Erythroblast (primary cell): ENCODE measurements around the gene TRPV5.

Experiments
- DNase-seq, 2 experiments: peaks; one replicate each; lab custom pipeline; 2025; lab: John Stamatoyannopoulos, UW
- GATA1 ChIP-seq: IDR thresholded peaks from 2 replicates; pipeline ENCODE4 v1.6.1; 2011; ENCODE audit warnings: low read depth, mild to moderate bottlenecking, control low read depth, low read length, moderate library complexity
- POLR2A ChIP-seq: IDR thresholded peaks from 2 replicates; pipeline ENCODE4 v1.6.1; 2011; ENCODE audit warnings: mild to moderate bottlenecking, low read length

Gene TRPV5

DNA sequence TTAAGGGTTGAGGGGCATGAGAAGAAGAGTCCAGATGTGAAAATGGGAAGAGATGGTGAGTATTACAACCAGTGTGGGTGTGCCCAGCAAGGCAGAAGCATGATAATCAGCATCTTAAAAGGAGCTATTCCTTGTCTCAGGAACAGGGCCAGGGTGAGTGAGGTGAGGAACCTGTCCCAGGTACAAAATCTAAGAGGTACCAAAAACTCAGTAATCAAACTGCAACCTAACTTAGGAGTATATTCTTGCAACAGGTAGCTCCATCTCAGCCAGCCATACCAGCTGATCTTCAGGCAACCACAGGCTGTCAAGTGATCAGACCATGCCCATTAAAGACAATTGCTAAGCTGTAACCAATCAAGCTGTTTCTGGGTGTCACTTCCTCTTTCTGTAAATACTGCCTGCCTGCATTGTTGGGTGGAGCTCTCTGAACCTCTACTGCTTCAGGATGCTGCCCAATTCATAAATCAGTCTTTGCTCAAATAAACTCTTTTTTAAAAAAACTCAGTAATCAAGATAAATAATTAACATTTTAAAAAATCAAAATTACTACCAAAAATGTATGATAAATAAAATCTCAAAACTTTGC lies 21.2 kb upstream of the TRPV5 start:
- TF ChIP-seq GATA1 (no peak), POLR2A (peak; percentile 17)
- DNase-seq, result peak; percentile 15 to 48

GRCh38 chr7:142950235-142950634 lies 16.7 kb upstream of the TRPV5 start:
- DNase-seq, result no peak
- TF ChIP-seq POLR2A, result no peak
- no peak for TF ChIP-seq GATA1

DNA sequence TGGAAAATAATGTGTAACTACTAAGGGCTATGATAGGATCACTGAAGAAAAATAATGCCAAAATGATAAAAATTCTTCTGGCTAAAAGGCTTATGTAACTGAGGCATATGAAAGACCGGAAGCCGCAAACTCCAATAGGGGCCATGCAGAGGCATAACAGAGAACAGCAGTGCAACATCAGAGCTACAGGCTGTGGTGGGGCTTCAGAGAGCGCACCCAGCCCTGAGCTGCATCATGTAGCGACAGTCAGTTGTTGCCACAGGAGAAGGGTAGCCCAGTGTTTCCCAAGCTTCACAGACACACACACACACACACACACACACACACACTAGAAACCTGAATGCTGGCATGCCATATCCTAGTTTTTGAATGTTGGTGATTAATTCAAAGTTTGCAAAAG lies 15.1 kb upstream of the TRPV5 start:
- TF ChIP-seq POLR2A (no peak), GATA1 (no peak)
- no peak for DNase-seq

DNA sequence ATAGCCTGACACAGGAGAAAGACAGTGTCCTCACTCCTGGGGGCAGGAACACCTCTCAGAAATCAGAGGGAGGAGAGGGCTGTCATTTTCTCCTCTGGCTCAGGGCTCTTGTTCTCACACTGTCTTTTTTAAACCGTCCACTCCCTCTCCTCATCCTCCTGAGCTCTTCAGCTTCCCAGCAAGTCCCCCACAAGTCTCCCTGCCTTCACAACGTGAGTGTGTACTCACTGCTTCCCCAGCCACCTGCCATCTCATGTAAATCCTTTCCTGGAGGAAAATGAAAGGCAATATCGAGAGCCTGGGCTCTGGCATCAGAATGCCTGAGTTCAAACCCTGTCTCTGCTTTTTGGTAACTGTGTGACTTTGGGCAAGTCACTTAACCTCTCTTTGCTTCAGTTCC lies 11.5 kb upstream of the TRPV5 start:
- peak in 1 of 2 experiments; percentile 18 for DNase-seq
- TF ChIP-seq POLR2A (peak; percentile 56), GATA1 (no peak)

DNA sequence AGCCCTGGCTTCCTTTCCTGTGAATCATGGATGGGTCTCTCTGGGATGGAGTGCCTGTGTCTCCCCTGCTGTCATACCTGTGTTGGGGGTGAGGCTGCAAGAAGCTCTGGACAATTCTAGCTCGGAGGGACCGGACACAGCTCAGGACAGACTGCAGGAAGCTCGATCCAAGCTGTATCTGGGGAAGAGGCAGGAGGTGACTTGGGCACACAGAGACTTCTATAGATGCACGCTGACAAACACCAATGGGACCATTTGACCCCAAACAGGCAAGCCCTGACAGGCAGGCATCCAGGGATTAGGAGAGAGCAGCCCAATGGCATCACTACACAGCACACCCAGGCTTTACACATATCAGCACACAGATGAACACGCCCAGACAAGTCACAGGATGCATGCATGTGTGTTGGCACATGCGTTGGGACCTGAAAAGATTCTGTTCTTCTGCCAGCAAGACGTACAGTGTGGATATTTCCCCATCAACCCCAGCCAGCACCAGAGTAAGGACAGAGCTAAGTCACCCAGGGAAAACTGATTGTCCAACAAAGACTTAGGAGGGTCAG lies 10.2 kb upstream of the TRPV5 start:
- DNase-seq, result peak; percentile 12 to 32
- TF ChIP-seq POLR2A, result peak; percentile 48
- TF ChIP-seq GATA1, result no peak

- no peak for DNase-seq
- no peak for TF ChIP-seq POLR2A
- TF ChIP-seq GATA1, result no peak
Observed at GRCh38 chr7:142942746-142943145, 9.2 kb upstream of the TRPV5 start.

- TF ChIP-seq POLR2A, result no peak
- TF ChIP-seq GATA1, result no peak
- DNase-seq, result no peak
Observed at GRCh38 chr7:142941541-142941940, 8.0 kb upstream of the TRPV5 start.

- DNase-seq, result no peak
- no peak for TF ChIP-seq POLR2A
- TF ChIP-seq GATA1, result no peak
Observed at GRCh38 chr7:142940966-142941535, 7.5 kb upstream of the TRPV5 start.

- peak; percentile 17 to 27 for DNase-seq
- TF ChIP-seq POLR2A, result no peak
- TF ChIP-seq GATA1, result no peak
Observed at GRCh38 chr7:142939226-142939910, 5.8 kb upstream of the TRPV5 start, which contains the start of gene LLCFC1. Gene LLCFC1, plus strand, starts transcription at chr7:142939484. Its CDS starts 138 bp downstream, at chr7:142939622.

DNA sequence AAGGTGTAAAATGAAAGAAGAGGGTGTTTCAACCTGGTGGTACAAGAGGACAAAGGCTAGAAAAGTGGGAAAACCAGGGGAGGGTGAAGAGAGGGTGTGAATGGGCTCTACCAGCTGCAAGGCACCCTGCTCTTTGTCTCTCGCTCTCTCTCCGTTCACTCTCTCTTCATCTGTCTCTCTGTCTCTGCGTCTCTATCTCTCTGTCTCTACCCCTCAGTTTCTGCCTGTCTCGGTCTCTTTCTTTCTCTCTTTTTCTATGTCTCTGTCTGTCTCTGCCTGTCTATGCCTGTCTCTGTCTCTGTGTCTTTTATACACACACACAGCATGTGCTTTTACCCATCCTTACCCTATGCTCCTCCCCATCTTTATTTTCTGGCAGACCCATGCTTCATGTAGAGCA lies 5.1 kb upstream of the TRPV5 start:
- TF ChIP-seq GATA1 (no peak), POLR2A (peak; percentile 7)
- no peak for DNase-seq

DNA sequence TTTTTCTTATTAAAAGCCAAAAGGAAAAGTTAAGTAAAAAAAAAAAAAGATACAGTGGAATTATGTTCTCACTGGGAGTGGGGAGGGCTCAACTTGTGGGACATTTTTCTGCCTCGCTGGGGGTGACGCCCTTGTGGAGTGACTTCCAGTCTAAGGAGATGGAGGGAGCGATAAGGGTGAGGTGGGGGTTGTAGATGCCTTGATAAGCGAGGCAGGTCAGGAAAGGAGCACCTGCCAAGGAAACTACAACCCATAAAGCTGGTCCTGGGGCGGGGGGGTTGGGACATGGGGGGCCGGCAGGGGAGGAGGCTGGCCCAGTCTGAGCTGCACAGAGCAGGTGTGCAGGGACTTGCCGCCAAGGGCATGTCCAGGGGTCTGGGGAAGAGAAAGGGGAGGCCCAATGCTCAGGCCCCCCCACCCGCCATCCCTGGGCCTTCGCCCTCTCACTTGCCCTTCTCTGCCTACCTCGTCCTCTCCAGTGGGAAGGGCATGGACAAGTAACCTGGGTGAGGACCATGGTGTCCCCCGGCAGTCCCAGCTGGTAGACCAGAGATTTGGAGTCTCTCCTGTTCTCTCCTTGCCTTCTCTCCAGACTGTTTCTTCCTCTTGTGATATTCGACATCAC lies 2.5 kb upstream of the TRPV5 start:
- peak; percentile 20 to 30 for DNase-seq
- TF ChIP-seq GATA1 (no peak), POLR2A (no peak)

DNA sequence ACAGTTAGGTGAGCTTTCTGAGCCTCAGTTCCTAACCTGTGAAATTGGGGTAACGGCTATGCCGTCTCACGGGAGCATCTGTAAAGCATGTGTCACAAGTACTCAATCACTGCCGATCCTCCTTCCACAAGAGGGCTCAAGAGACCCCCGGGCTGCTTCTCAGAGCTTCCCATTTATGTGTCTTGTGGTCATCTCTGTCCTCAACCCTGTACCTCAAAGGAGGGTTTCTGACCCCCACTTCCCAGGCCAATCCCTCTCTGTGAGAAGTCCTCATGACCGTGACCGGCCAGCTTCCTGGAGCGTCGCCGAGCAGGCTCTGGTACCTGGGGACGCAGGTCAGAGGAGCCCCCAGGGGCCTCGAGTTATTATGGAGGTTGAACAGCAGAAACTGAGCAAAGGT lies 510 bp upstream of the TRPV5 start:
- DNase-seq, result no peak
- TF ChIP-seq GATA1 (no peak), POLR2A (no peak)

- no peak for DNase-seq
- no peak for TF ChIP-seq POLR2A
- no peak for TF ChIP-seq GATA1
Observed at GRCh38 chr7:142933092-142933475, 462 bp downstream of the TRPV5 start.

DNA sequence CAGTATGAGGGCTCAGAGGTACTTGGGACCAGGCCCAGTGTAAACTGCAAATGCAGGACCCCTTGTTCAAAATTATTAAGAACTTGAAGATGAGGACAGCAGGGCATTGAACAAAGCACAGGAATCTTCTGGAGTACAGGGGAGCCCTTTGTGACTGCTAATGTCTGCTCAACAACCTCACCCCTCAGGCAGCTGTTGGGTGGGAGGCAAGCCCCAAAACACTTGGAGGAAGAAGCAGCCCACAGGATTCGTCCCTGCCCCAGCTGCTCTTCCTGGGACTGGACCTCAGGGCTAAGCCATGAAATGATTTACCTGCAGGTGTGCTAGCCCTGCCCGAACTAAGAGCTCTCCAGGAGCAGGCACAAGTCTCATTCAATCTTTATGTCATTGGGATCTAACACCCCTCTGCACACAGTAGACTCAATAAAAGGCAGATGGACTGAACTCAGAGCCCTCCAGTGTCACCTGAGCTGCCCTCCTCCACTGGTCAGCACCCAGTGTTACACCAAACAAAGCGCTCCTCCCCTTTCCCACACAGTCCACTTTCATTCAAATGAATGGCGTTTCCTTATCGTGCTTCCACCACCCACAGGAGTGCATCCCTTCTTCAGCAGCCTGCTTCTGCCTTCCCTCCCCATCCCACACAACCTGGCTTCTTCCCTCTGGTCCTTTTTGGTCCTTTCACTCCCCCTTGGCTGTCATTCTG lies 1.0 kb downstream of the TRPV5 start:
- DNase-seq, result no peak

More for the DNA sequence above, 1.0 kb downstream of the TRPV5 start:
- TF ChIP-seq POLR2A, result no peak
- no peak for TF ChIP-seq GATA1
